Measurements from ENCODE around the gene MGAT4A. TPM values are rescaled to one million over a fixed set of nuclear protein-coding genes. Genes with fewer than 3 reads are reported as not detected.

Gene MGAT4A
- total and polyA plus RNA-seq, 9 of the 15 experiments (the other 6 are each of a cell fraction or from before 2014, with no cell fraction given): 0.03 to 0.53 (median 0.18) TPM; not detected in 2

GRCh38 chr2:98734823-98735260, 3.9 kb upstream of the MGAT4A start (continued):
- TF ChIP-seq ZBTB12 (CRISPR knock-in tag; IDR thresholded peaks at IDR 0.05) (no peak), CBX2 (IDR thresholded peaks at IDR 0.05; ENCODE audit: insufficient read depth, low read length, poor library complexity, severe bottlenecking) (no peak), MXI1 (IDR thresholded peaks at IDR 0.05; ENCODE audit: low read depth, low read length) (no peak), SMAD4 (CRISPR knock-in tag; conservative IDR thresholded peaks at IDR 0.05) (peak; percentile 35; the same call in 1 of the 2 replicates), MAZ (CRISPR knock-in tag; conservative IDR thresholded peaks at IDR 0.05 in 1 of 2, IDR thresholded peaks at IDR 0.05 in 1 of 2) (0 out of 4 replicates have a peak, but pooled peaks of 1 of the 2 experiments have one; percentile 29), ZNF165 (CRISPR knock-in tag; IDR thresholded peaks at IDR 0.05; ENCODE audit: borderline replicate concordance) (no peak), ESRRA (IDR thresholded peaks at IDR 0.05; ENCODE audit: borderline replicate concordance, low read depth) (peak; percentile 27; the same call in 1 of the 2 replicates), ZBTB8A (IDR thresholded peaks at IDR 0.05; ENCODE audit: partially characterized antibody) (no peak), KAT2B (IDR thresholded peaks at IDR 0.05; ENCODE audit: low read depth, low read length) (no peak), MEIS2 (IDR thresholded peaks at IDR 0.05; ENCODE audit: partially characterized antibody) (no peak), ID3 (CRISPR knock-in tag; IDR thresholded peaks at IDR 0.05) (no peak), ID3 (tag; IDR thresholded peaks at IDR 0.05) (no peak), KDM2B (CRISPR knock-in tag; IDR thresholded peaks at IDR 0.05) (no peak), ZNF395 (CRISPR knock-in tag; IDR thresholded peaks at IDR 0.05) (no peak), THRAP3 (IDR thresholded peaks at IDR 0.05; ENCODE audit: borderline replicate concordance) (no peak), HDAC2 (IDR thresholded peaks at IDR 0.05) (peak; percentile 84), TBL1XR1 (IDR thresholded peaks at IDR 0.05; ENCODE audit: low read length in 2 of 2) (0 out of 4 replicates have a peak, but pooled peaks of 1 of the 2 experiments have one; percentile 27), SMARCA4 (IDR thresholded peaks at IDR 0.05) (peak; percentile 46; the same call in 1 of the 2 replicates), SIN3A (IDR thresholded peaks at IDR 0.05; ENCODE audit: borderline replicate concordance in 2 of 2, control insufficient read depth in 1 of 2, low read depth in 2 of 2, low read length in 2 of 2) (no peak), ZNF134 (CRISPR knock-in tag; conservative IDR thresholded peaks at IDR 0.05) (no peak)

All from K562 (cell line).